Activated T-helper 1 cell treated with anti-CD3 and anti-CD28 coated beads, Interleukin-12 subunit alpha, Interleukin-12 subunit beta, Interleukin-2, Interleukin-4 antibody, amounts not matched to agents 30 ng/mL and 10 ng/mL and 1 ng/mL, durations not matched to agents 14 hours and 24 hours and 36 hours (primary cell): ENCODE measurements around the gene CALN1. TPM values are rescaled to one million over a fixed set of nuclear protein-coding genes. Genes with fewer than 3 reads are reported as not detected.
A peak's percentile ranks its signal among the peaks of the same experiment; 100 is the strongest.
"Not testable (repeated sequence)": the region's sequence is repeated elsewhere in the genome, so short reads cannot be mapped to it uniquely, and the experiment has no call there.

Experiments used
- DNase-seq: peaks from one replicate; pipeline ENCODE4 v3.0.0; 2021; ENCODE audit warnings: low spot score
- H3K27ac Mint-ChIP-seq: one replicate; pipeline ENCODE4 v1.8.0; 2021; ENCODE audit warnings: mild to moderate bottlenecking, mixed read lengths
- H3K27me3 Mint-ChIP-seq: one replicate; pipeline ENCODE4 v1.8.0; 2022; ENCODE audit warnings: mild to moderate bottlenecking, moderate library complexity, mixed read lengths; ENCODE audit not compliant: insufficient read depth
- H3K36me3 Mint-ChIP-seq: one replicate; pipeline ENCODE4 v1.8.0; 2021; ENCODE audit warnings: low read depth, mixed read lengths
- H3K4me1 Mint-ChIP-seq: one replicate; pipeline ENCODE4 v1.8.0; 2021; ENCODE audit warnings: low read depth, mixed read lengths
- H3K4me3 Mint-ChIP-seq: one replicate; pipeline ENCODE4 v1.8.0; 2021; ENCODE audit warnings: mild to moderate bottlenecking, moderate library complexity, mixed read lengths
- H3K9me3 Mint-ChIP-seq: one replicate; pipeline ENCODE4 v1.8.0; 2021; ENCODE audit warnings: mixed read lengths
- intact Hi-C: fragments of 100-400 bp; cut with micrococcal nuclease; formaldehyde crosslinking; loops from one replicate; pipeline ENCODE4 v1.15.1; 2024
- total RNA-seq: library from RNA; stranded (reverse); gene quantifications from 2 replicates; pipeline ENCODE4 v1.2.3, GENCODE V29; 2022

Gene CALN1
- total RNA-seq, 1 donor from 2014 or later, result not detected

DNA sequence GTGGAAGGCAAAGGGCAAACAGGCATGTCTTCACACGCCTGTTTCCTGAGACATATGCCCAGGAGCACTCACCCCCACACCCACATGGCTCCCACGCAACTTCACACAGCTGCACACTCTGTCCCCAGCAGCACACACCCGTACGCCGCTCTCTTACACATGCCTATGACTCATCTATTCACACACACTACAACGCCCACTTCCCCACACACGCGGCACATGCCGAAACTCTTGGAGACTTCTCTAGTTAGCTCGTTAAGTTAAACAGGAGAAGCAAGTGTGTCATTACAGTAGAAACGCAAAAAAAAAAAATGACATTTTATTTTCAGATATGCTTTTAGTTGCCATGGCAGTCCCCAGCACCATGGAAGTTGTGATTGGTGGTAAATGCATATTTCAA is 6.7 kb downstream of the CALN1 start:
- no peak overlapping the region for H3K4me3 Mint-ChIP-seq
- H3K27me3 Mint-ChIP-seq, result no peaks in the 10 kb centered on the region
- H3K36me3 Mint-ChIP-seq, result no peaks in the 10 kb centered on the region
- DNase-seq, result peak; percentile 1
- no peak overlapping the region for H3K27ac Mint-ChIP-seq
- intact Hi-C loops, result no loop called here
- no peaks in the 10 kb centered on the region for H3K4me1 Mint-ChIP-seq
- peaks cover 34% of the 10 kb centered on the region for H3K9me3 Mint-ChIP-seq

GRCh38 chr7:72404743-72405142 is 7.4 kb downstream of the CALN1 start:
- no peaks in the 10 kb centered on the region for H3K36me3 Mint-ChIP-seq
- H3K4me3 Mint-ChIP-seq, result no peak overlapping the region
- intact Hi-C loops, result no loop called here
- H3K27ac Mint-ChIP-seq, result no peak overlapping the region
- no peaks in the 10 kb centered on the region for H3K4me1 Mint-ChIP-seq
- H3K9me3 Mint-ChIP-seq, result peaks cover 41% of the 10 kb centered on the region
- no peaks in the 10 kb centered on the region for H3K27me3 Mint-ChIP-seq
- no peak for DNase-seq

DNA sequence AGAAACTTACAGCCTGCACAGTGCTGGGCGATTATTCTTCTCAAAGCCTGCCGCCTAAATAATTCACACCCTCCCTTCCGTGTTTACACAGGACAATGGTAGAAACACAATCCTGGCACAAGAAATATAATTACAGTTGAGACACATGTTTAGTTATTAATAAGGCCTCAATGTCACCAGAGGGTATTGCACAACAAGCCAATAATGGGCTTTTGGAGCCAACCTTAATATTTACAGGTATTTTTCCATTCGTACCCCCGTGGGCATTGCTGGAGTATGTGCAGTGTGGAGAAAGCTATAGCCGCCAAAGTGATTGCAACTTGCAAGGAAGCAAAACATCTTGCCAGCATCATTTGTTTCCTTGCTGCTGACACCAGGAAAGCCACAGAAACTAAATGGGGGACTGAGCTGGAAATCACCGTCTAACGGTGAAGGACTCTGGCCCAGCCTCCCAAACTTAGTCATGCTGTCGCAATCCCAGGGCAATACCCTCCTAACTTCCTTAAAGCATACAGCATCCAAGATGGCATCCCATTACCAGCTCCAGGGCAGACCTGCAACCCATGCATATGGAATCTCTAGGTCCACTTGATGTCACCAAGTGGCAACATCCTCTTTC is 8.6 kb downstream of the CALN1 start:
- H3K4me3 Mint-ChIP-seq, result no peak overlapping the region
- no peak for DNase-seq
- no peaks in the 10 kb centered on the region for H3K36me3 Mint-ChIP-seq
- no peaks in the 10 kb centered on the region for H3K27me3 Mint-ChIP-seq
- no peak overlapping the region for H3K27ac Mint-ChIP-seq
- intact Hi-C loops, result no loop called here
- H3K4me1 Mint-ChIP-seq, result no peaks in the 10 kb centered on the region
- H3K9me3 Mint-ChIP-seq, result peaks cover 45% of the 10 kb centered on the region

DNA sequence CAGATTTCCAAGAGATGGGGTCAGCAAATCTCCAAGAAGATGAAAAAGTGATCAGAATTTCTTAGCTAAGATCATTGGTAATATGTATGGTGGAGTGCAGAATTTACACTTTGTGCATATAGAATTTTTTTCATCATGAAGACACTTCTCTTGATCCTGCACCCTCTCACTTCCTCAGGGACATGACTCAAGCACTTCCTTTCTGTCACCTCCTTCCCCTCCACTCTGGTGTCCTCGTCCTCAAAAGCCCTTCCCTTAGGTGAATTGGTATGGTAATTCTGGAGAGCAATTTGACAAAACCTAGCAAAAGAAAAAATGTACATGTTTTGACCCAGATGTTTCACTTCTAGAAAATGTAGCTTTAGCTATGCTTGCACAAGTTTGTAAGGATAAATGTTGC is 18.1 kb downstream of the CALN1 start:
- Mint-ChIP-seq H3K27ac (no peak overlapping the region), H3K27me3 (no peaks in the 10 kb centered on the region), H3K4me1 (no peaks in the 10 kb centered on the region), H3K36me3 (no peaks in the 10 kb centered on the region), H3K9me3 (peaks cover 27% of the 10 kb centered on the region), H3K4me3 (no peak overlapping the region)
- intact Hi-C loops, result no loop called here
- no peak for DNase-seq

DNA sequence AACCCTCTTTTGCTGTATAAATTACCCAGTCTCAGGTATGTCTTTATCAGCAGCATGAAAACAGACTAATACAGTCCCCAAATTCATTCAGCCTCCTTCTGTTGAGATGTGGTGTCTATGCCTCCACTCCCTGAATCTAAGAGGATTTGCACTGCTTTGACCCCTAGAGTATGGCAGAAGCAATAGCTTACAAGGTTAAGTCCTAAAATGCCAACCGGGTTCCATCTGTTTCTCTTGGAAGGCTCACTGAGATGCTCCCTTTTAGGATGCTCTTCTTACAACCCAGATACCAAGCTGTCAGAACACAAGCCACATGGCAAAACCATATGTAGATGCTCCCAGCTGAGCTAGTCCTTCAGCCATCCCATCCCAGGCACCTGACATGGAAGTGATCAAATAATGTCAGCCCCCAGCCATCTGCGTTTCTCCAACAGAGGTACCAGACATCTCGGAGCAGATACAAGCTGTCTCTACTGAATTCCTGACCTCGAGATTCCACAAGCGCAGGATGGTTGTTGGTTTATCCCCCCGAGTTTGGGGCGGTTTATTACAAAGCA is 20.2 kb downstream of the CALN1 start:
- no peaks in the 10 kb centered on the region for H3K27me3 Mint-ChIP-seq
- DNase-seq, result no peak
- no peak overlapping the region for H3K27ac Mint-ChIP-seq
- no peak overlapping the region for H3K4me3 Mint-ChIP-seq
- H3K9me3 Mint-ChIP-seq, result peaks cover 13% of the 10 kb centered on the region
- no peaks in the 10 kb centered on the region for H3K36me3 Mint-ChIP-seq
- H3K4me1 Mint-ChIP-seq, result no peaks in the 10 kb centered on the region
- intact Hi-C loops, result no loop called here

DNA sequence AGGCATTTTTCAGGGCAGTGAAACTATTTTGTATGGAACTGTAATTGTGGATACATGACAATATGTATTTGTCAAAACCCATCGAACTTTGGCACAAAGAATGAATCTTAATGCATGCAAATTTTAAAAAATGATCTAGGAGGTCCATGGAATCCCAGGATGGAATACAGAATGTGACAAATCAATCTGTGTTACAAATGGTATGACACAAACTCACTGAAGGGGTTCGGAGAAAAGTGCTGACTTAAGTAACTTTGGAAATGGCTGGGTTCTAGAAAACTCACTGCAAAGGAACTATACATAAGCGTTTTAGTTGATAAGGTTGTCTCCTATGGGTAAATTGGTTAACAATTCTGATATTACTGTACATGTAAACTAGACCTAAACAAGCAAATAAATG is 26.0 kb downstream of the CALN1 start:
- peaks cover 4% of the 10 kb centered on the region for H3K9me3 Mint-ChIP-seq
- no peaks in the 10 kb centered on the region for H3K4me1 Mint-ChIP-seq
- H3K27ac Mint-ChIP-seq, result no peak overlapping the region
- no peak for DNase-seq
- H3K27me3 Mint-ChIP-seq, result no peaks in the 10 kb centered on the region
- intact Hi-C loops, result no loop called here
- H3K36me3 Mint-ChIP-seq, result no peaks in the 10 kb centered on the region
- H3K4me3 Mint-ChIP-seq, result no peak overlapping the region

- intact Hi-C loops, result no loop called here
- no peaks in the 10 kb centered on the region for H3K4me1 Mint-ChIP-seq
- H3K27ac Mint-ChIP-seq, result no peak overlapping the region
- peaks cover 3% of the 10 kb centered on the region for H3K9me3 Mint-ChIP-seq
- H3K4me3 Mint-ChIP-seq, result no peak overlapping the region
- DNase-seq, result no peak
- no peaks in the 10 kb centered on the region for H3K27me3 Mint-ChIP-seq
- H3K36me3 Mint-ChIP-seq, result no peaks in the 10 kb centered on the region
Observed at GRCh38 chr7:72362246-72362645, 49.9 kb downstream of the CALN1 start.

- intact Hi-C loops, result no loop called here
- DNase-seq, result no peak
- Mint-ChIP-seq H3K27me3 (peaks cover 3% of the 10 kb centered on the region), H3K9me3 (no peaks in the 10 kb centered on the region), H3K4me3 (no peak overlapping the region), H3K4me1 (no peaks in the 10 kb centered on the region), H3K36me3 (no peaks in the 10 kb centered on the region), H3K27ac (no peak overlapping the region)
Observed at GRCh38 chr7:72345208-72345727, 66.9 kb downstream of the CALN1 start.

DNA sequence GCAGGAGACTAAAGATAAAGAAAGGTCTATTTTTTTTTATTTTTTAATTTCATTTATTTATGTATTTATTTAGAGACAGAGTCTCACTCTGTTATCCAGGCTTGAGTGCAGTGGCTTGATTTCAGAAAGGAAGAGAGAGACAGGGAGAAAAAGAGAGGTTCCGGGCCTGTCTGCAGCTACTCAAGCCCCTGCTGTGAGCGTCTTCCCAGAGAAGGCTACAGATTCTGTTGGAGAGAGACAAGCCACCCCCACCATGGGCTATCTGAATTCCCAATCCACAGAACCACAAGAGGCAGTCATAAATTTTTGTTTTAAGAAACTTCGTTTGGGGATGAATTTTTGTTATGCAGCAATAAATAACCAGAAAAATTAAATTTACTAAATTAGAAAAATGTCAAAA is 68.1 kb downstream of the CALN1 start:
- no peaks in the 10 kb centered on the region for H3K36me3 Mint-ChIP-seq
- DNase-seq, result no peak
- no peak overlapping the region for H3K27ac Mint-ChIP-seq
- H3K9me3 Mint-ChIP-seq, result peaks cover 5% of the 10 kb centered on the region
- no peaks in the 10 kb centered on the region for H3K4me1 Mint-ChIP-seq
- H3K27me3 Mint-ChIP-seq, result peaks cover 5% of the 10 kb centered on the region
- H3K4me3 Mint-ChIP-seq, result no peak overlapping the region
- intact Hi-C loops, result no loop called here

DNA sequence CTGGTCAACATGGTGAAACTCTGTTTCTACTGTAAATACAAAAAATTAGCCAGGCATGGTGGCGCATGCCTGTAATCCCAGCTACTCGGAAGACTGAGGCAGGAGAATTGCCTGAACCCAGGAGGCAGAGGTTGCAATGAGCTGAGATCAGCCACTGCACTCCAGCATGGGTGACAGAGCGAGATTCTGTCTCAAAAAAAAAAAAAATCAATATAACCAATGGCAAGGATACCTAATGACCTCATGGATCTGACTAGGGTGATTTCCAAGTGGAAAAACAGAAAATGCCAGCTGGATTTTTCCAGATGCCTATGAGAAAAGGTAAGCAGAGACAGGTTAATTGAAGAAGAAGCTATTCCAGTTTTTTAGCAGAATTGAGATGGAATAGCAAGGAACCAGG is 68.8 kb downstream of the CALN1 start:
- H3K9me3 Mint-ChIP-seq, DNase-seq: not testable (repeated sequence)

GRCh38 chr7:72337390-72338167 is 74.6 kb downstream of the CALN1 start:
- no peak overlapping the region for H3K4me3 Mint-ChIP-seq
- peaks cover 20% of the 10 kb centered on the region for H3K27me3 Mint-ChIP-seq
- H3K27ac Mint-ChIP-seq, result no peak overlapping the region
- H3K4me1 Mint-ChIP-seq, result no peaks in the 10 kb centered on the region
- H3K9me3 Mint-ChIP-seq, result peaks cover 6% of the 10 kb centered on the region
- intact Hi-C loops, result no loop called here
- no peak for DNase-seq
- no peaks in the 10 kb centered on the region for H3K36me3 Mint-ChIP-seq

More for the DNA sequence above, 68.8 kb downstream of the CALN1 start:
- H3K36me3 Mint-ChIP-seq, intact Hi-C loops, H3K4me3 Mint-ChIP-seq, H3K4me1 Mint-ChIP-seq, H3K27ac Mint-ChIP-seq, H3K27me3 Mint-ChIP-seq: not testable (repeated sequence)

- peaks cover 20% of the 10 kb centered on the region for H3K27me3 Mint-ChIP-seq
- peaks cover 6% of the 10 kb centered on the region for H3K9me3 Mint-ChIP-seq
- intact Hi-C loops, result no loop called here
- no peak for DNase-seq
- H3K27ac Mint-ChIP-seq, result no peak overlapping the region
- H3K4me3 Mint-ChIP-seq, result no peak overlapping the region
- no peaks in the 10 kb centered on the region for H3K4me1 Mint-ChIP-seq
- no peaks in the 10 kb centered on the region for H3K36me3 Mint-ChIP-seq
Observed at GRCh38 chr7:72336632-72337389, 75.3 kb downstream of the CALN1 start.

DNA sequence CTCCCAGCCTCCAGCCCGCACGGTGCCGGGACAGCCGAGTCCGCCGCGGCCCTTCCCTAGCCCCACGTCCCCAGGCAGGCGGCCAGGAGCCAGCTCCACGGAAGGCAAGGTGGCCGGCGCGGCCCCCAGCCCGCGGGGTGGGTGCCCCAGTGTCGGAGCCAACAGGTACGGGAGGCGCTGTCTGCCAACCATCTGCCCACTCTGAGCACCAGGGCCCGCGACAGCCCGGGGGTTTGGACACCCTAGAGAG is 75.8 kb downstream of the CALN1 start:
- DNase-seq, result no peak
- H3K36me3 Mint-ChIP-seq, result no peaks in the 10 kb centered on the region
- H3K4me1 Mint-ChIP-seq, result no peaks in the 10 kb centered on the region
- intact Hi-C loops, result no loop called here
- no peak overlapping the region for H3K4me3 Mint-ChIP-seq
- no peak overlapping the region for H3K27ac Mint-ChIP-seq
- peaks cover 20% of the 10 kb centered on the region for H3K27me3 Mint-ChIP-seq
- peaks cover 6% of the 10 kb centered on the region for H3K9me3 Mint-ChIP-seq
